Lower lobe of right lung (tissue), 2 donors: ENCODE results near the gene KIRREL3. TPM values are rescaled to one million over a fixed set of nuclear protein-coding genes. Genes with fewer than 3 reads are reported as not detected.
"Not testable (repeated sequence)": the region's sequence is repeated elsewhere in the genome, so short reads cannot be mapped to it uniquely, and the experiment has no call there.

Source experiments
- ATAC-seq, 2 donors: fragments of 200-7000 bp; cut with Tn5 transposase; one replicate each; pipeline ENCODE4 v1.9.1; 2020 to 2022; ENCODE audit warnings: mild to moderate bottlenecking in 2 of 2, moderate library complexity in 2 of 2
- DNase-seq: peaks from one replicate; pipeline ENCODE4 v3.0.0-alpha.2; 2020
- H3K27ac ChIP-seq: fragments of 200-600 bp; one replicate; pipeline ENCODE4 v1.8.0; 2022
- H3K27me3 ChIP-seq: fragments of 200-600 bp; one replicate; pipeline ENCODE4 v1.8.0; 2022; ENCODE audit warnings: low read depth
- H3K36me3 ChIP-seq: fragments of 200-600 bp; one replicate; pipeline ENCODE4 v1.8.0; 2022; ENCODE audit warnings: mild to moderate bottlenecking
- H3K4me1 ChIP-seq: fragments of 200-600 bp; one replicate; pipeline ENCODE4 v1.8.0; 2022
- H3K4me3 ChIP-seq: fragments of 200-600 bp; one replicate; pipeline ENCODE4 v1.8.0; 2022; ENCODE audit warnings: mild to moderate bottlenecking
- H3K9me3 ChIP-seq: fragments of 200-600 bp; one replicate; pipeline ENCODE4 v1.8.0; 2022
- CTCF ChIP-seq: fragments of 200-600 bp; IDR thresholded peaks from one replicate; pipeline ENCODE4 v1.8.0; 2022; ENCODE audit warnings: antibody characterized with exemption, mild to moderate bottlenecking
- intact Hi-C: fragments of 100-400 bp; cut with DNase I; formaldehyde crosslinking; loops from one replicate; pipeline ENCODE4 v1.11.0; 2022
- total RNA-seq: library from RNA; stranded (reverse); fragmentation: NEBNext Ultra II Directional; extraction: Animal tissue kit (Norgen Biotek cat#: 25700); gene quantifications from one replicate; pipeline ENCODE4 v1.2.1, GENCODE V29; 2021
- donor health status: DM: no; HTN: yes; CAD: no; lungs with severe emphysema.

The KIRREL3 gene
- total RNA-seq, 1 donor from 2014 or later = 0.15 TPM

- TF ChIP-seq CTCF = no peak
- Histone ChIP-seq H3K4me3 (no peak overlapping the region), H3K27ac (no peak overlapping the region), H3K27me3 (no peaks in the 10 kb centered on the region), H3K4me1 (no peaks in the 10 kb centered on the region), H3K9me3 (no peaks in the 10 kb centered on the region), H3K36me3 (no peaks in the 10 kb centered on the region)
- intact Hi-C loops = no loop called here
- DNase-seq = no peak
- no peak for ATAC-seq
Measured at GRCh38 chr11:126959700-126960099, 40.9 kb downstream of the KIRREL3 start.

GRCh38 chr11:126956635-126957034 is 43.9 kb downstream of the KIRREL3 start:
- no peak for ATAC-seq
- H3K4me3 ChIP-seq = no peak overlapping the region
- no peaks in the 10 kb centered on the region for H3K4me1 ChIP-seq
- DNase-seq = no peak
- H3K9me3 ChIP-seq = no peaks in the 10 kb centered on the region
- intact Hi-C loops = no loop called here
- TF ChIP-seq CTCF = no peak
- no peak overlapping the region for H3K27ac ChIP-seq
- H3K36me3 ChIP-seq = no peaks in the 10 kb centered on the region
- no peaks in the 10 kb centered on the region for H3K27me3 ChIP-seq

GRCh38 chr11:126952533-126952932 is 48.0 kb downstream of the KIRREL3 start:
- H3K27ac ChIP-seq, intact Hi-C loops, H3K4me1 ChIP-seq, ATAC-seq, DNase-seq, H3K36me3 ChIP-seq, H3K9me3 ChIP-seq, H3K4me3 ChIP-seq, H3K27me3 ChIP-seq: not testable (repeated sequence)

- H3K4me3 ChIP-seq = no peak overlapping the region
- no peak overlapping the region for H3K27ac ChIP-seq
- no peaks in the 10 kb centered on the region for H3K27me3 ChIP-seq
- H3K36me3 ChIP-seq = no peaks in the 10 kb centered on the region
- no peaks in the 10 kb centered on the region for H3K9me3 ChIP-seq
- ATAC-seq (no peak), DNase-seq (no peak)
- no peak for TF ChIP-seq CTCF
- intact Hi-C loops = no loop called here
- no peaks in the 10 kb centered on the region for H3K4me1 ChIP-seq
Measured at GRCh38 chr11:126951465-126951864, 49.1 kb downstream of the KIRREL3 start.

- Histone ChIP-seq H3K36me3 (no peaks in the 10 kb centered on the region), H3K4me3 (no peak overlapping the region), H3K27ac (no peak overlapping the region), H3K9me3 (no peaks in the 10 kb centered on the region), H3K27me3 (no peaks in the 10 kb centered on the region), H3K4me1 (no peaks in the 10 kb centered on the region)
- intact Hi-C loops = no loop called here
- DNase-seq (no peak), ATAC-seq (no peak)
- TF ChIP-seq CTCF = no peak
Measured at GRCh38 chr11:126949066-126949891, 51.3 kb downstream of the KIRREL3 start.

- H3K27me3 ChIP-seq = no peaks in the 10 kb centered on the region
- H3K4me1 ChIP-seq = no peaks in the 10 kb centered on the region
- H3K4me3 ChIP-seq = no peak overlapping the region
- H3K9me3 ChIP-seq = no peaks in the 10 kb centered on the region
- H3K36me3 ChIP-seq = no peaks in the 10 kb centered on the region
- H3K27ac ChIP-seq = no peak overlapping the region
- intact Hi-C loops = no loop called here
- ATAC-seq (no peak), DNase-seq (no peak)
- TF ChIP-seq CTCF = no peak
Measured at GRCh38 chr11:126948563-126948962, 52.0 kb downstream of the KIRREL3 start.
